Stimulated activated CD8-positive, alpha-beta memory T cell treated with anti-CD3 and anti-CD28 coated beads, Interleukin-15, amount 100 ng/mL, for 1 hour (primary cell): ENCODE measurements around the gene PLEKHA5.
"Not testable (repeated sequence)": the region's sequence is repeated elsewhere in the genome, so short reads cannot be mapped to it uniquely, and the experiment has no call there.

ENCODE experiments used
- DNase-seq: peaks from one replicate; pipeline ENCODE4 v3.0.0-alpha.2; 2020; ENCODE audit warnings: low read depth

The PLEKHA5 gene

GRCh38 chr12:19284658-19285057, 155.1 kb downstream of the PLEKHA5 start:
- DNase-seq: no peak

GRCh38 chr12:19285793-19286448, 156.4 kb downstream of the PLEKHA5 start:
- DNase-seq: no peak

- no peak for DNase-seq
These were observed 157.8 kb downstream of the PLEKHA5 start for GRCh38 chr12:19287302-19287701.

- DNase-seq: no peak
These were observed 158.6 kb downstream of the PLEKHA5 start for GRCh38 chr12:19288161-19288560.

GRCh38 chr12:19288603-19289244, 159.2 kb downstream of the PLEKHA5 start:
- no peak for DNase-seq

GRCh38 chr12:19298836-19299605, 169.5 kb downstream of the PLEKHA5 start:
- DNase-seq: no peak

GRCh38 chr12:19299765-19300164, 170.2 kb downstream of the PLEKHA5 start:
- DNase-seq: no peak

GRCh38 chr12:19301223-19301622, 171.7 kb downstream of the PLEKHA5 start:
- DNase-seq: no peak

- no peak for DNase-seq
These were observed 172.2 kb downstream of the PLEKHA5 start for GRCh38 chr12:19301688-19302087.

GRCh38 chr12:19302100-19302640, 172.6 kb downstream of the PLEKHA5 start:
- DNase-seq: no peak

GRCh38 chr12:19303496-19303895, 174.0 kb downstream of the PLEKHA5 start:
- DNase-seq: no peak

- no peak for DNase-seq
These were observed 174.7 kb downstream of the PLEKHA5 start for GRCh38 chr12:19304149-19304750.

- DNase-seq: not testable (repeated sequence)
These were observed 176.1 kb downstream of the PLEKHA5 start for GRCh38 chr12:19305621-19306020.

GRCh38 chr12:19306366-19306765, 176.8 kb downstream of the PLEKHA5 start:
- DNase-seq: no peak

- DNase-seq: no peak
These were observed 177.9 kb downstream of the PLEKHA5 start for GRCh38 chr12:19307451-19307850.

GRCh38 chr12:19311165-19311564, 181.6 kb downstream of the PLEKHA5 start:
- no peak for DNase-seq

- no peak for DNase-seq
These were observed 183.1 kb downstream of the PLEKHA5 start for GRCh38 chr12:19312637-19313036.

GRCh38 chr12:19316425-19316824, 186.9 kb downstream of the PLEKHA5 start:
- no peak for DNase-seq

- no peak for DNase-seq
These were observed 192.8 kb downstream of the PLEKHA5 start for GRCh38 chr12:19322376-19322775.

GRCh38 chr12:19323805-19324204, 194.3 kb downstream of the PLEKHA5 start:
- DNase-seq: no peak

- DNase-seq: no peak
These were observed 196.6 kb downstream of the PLEKHA5 start for GRCh38 chr12:19326102-19326501.

GRCh38 chr12:19332196-19332595, 202.7 kb downstream of the PLEKHA5 start:
- DNase-seq: no peak
